Heart left ventricle (tissue), 13 donors: ENCODE measurements around the gene DDX31.

Experiments used
- POLR2A ChIP-seq, 2 donors: fragments of 450-650 bp; IDR thresholded peaks; one replicate each; pipeline ENCODE4 v1.6.1; 2017; ENCODE audit warnings: antibody characterized with exemption in 2 of 2, mild to moderate bottlenecking in 2 of 2, moderate library complexity in 2 of 2
- TF ChIP-seq, protein P1 (sequence below), 12 donors: fragments of 200-600 bp; sonication (generic) in 4 of 12; IDR thresholded peaks; one replicate each; pipeline versions ENCODE4 v1.5.0 to v1.8.0; 2018 to 2022; ENCODE audit warnings: antibody characterized with exemption in 12 of 12, mild to moderate bottlenecking in 5 of 12
- donor health status: ischemic (EF 13 %, LVEDD 7.1; RV severe dilation, severe dysfunction).
- donor health status: DM: no; HTN: yes; CAD: no.
- donor health status: DM: no; HTN: no; CAD: no.
- donor health status: ischemic (EF 25% LVEDD 6.9; RV normal size, moderate dysfunction).
- donor health status: ischemic (EF 25% LVEDD 5.7; RV mildly dilated, moderate dysfunction).
- donor health status: ischemic (EF 35%, LVEDD 5.7; RV mildly dilated, moderate dysfunction).
- donor health status: nonischemic (EF 11% LVEDD 7.7; RV severe dilation, severe dysfunction).
- donor health status: DM: yes; HTN: yes; CAD: no.
- donor health status: PGD.
- donor health status: ischemic (EF 29% LVEDD 5.4; RV normal size, mild dysfunction).
- donor health status: nonischemic (EF 23%, LVEDD 6.1; RV moderate dilation, normal function).

DNA sequence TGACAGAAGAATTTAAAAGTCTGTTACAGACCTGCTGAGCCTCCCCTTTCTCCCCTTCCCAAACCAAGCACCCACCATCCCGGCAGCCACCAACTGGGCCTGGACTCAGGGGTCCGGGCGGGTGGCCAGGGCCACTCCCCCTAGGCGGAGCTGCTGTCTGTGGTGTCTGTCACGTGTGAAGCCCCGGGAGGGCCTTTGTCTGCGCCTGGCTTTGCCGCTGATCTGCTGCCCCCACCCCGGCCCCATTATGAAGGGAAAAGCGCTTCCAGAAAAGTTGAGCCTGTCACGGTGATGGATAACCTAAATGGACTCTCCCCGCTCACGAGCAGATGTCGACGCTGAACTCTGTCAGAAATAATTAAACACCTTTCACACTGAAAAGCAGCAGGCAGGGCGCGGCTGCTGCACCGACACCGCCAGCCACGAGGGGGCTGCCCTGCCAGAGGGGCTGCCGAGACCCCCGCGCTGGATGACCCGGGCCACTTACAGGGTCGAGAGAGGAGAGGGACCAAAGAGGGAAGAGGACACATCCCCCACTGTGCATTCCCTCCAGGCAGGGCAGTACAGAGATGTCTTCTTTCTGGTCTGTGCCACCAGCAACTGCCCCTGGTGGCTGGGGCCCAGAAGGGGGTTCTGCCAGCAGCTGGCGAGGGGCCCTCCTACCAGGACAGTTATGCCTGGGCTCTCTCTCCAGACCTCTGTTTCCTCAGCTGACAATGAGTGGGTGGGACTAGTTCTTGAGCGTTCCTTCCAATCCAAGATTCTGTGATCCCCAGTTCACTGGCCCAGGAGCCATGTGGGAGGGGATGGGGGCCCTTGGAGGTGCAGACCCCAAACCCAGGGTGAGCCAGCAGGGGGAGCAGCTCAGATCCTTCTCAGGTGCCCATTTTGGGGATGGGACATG, 123.4 kb downstream of the DDX31 start:
- TF ChIP-seq, protein P1, sequence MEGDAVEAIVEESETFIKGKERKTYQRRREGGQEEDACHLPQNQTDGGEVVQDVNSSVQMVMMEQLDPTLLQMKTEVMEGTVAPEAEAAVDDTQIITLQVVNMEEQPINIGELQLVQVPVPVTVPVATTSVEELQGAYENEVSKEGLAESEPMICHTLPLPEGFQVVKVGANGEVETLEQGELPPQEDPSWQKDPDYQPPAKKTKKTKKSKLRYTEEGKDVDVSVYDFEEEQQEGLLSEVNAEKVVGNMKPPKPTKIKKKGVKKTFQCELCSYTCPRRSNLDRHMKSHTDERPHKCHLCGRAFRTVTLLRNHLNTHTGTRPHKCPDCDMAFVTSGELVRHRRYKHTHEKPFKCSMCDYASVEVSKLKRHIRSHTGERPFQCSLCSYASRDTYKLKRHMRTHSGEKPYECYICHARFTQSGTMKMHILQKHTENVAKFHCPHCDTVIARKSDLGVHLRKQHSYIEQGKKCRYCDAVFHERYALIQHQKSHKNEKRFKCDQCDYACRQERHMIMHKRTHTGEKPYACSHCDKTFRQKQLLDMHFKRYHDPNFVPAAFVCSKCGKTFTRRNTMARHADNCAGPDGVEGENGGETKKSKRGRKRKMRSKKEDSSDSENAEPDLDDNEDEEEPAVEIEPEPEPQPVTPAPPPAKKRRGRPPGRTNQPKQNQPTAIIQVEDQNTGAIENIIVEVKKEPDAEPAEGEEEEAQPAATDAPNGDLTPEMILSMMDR (IDR thresholded peaks at IDR 0.05): peak in 9 of 12 donors; percentile 4 to 30 (median 24)
- no peak for TF ChIP-seq POLR2A (IDR thresholded peaks at IDR 0.05)
